ENCODE measurements around the gene WWTR1. TPM values are rescaled to one million over a fixed set of nuclear protein-coding genes. Genes with fewer than 3 reads are reported as not detected.

Gene WWTR1
- total RNA-seq, 1 donor from 2014 or later = 87.7 TPM

DNA sequence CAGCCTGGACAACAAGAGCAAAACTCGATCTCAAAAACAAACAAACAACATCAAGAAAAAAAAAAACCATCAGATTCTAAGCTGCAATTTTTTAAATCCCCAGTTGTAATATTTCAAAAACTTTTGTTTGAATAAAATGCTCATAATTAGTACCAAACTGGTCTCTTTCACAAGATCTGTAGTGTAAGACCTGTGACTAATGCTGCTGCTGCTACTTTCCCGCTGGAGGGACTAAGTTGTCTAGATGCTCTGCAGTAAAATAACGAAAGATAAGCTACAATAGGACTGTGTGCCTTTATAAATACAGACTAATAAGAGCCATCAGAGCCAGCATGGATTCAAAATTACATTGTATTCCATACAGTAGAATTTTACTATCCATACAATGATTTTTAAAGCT is 137.9 kb downstream of the WWTR1 start:
- intact Hi-C loops (cut with DNase I) = no loop called here
- ATAC-seq (no peak), DNase-seq (no peak)
- Histone ChIP-seq H3K4me1 (no peaks in the 10 kb centered on the region), H3K4me3 (no peak overlapping the region), H3K27me3 (no peaks in the 10 kb centered on the region), H3K27ac (no peak overlapping the region), H3K36me3 (peaks cover 51% of the 10 kb centered on the region), H3K9me3 (no peaks in the 10 kb centered on the region)
- TF ChIP-seq, protein P1, sequence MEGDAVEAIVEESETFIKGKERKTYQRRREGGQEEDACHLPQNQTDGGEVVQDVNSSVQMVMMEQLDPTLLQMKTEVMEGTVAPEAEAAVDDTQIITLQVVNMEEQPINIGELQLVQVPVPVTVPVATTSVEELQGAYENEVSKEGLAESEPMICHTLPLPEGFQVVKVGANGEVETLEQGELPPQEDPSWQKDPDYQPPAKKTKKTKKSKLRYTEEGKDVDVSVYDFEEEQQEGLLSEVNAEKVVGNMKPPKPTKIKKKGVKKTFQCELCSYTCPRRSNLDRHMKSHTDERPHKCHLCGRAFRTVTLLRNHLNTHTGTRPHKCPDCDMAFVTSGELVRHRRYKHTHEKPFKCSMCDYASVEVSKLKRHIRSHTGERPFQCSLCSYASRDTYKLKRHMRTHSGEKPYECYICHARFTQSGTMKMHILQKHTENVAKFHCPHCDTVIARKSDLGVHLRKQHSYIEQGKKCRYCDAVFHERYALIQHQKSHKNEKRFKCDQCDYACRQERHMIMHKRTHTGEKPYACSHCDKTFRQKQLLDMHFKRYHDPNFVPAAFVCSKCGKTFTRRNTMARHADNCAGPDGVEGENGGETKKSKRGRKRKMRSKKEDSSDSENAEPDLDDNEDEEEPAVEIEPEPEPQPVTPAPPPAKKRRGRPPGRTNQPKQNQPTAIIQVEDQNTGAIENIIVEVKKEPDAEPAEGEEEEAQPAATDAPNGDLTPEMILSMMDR (IDR thresholded peaks at IDR 0.05) = no peak

DNA sequence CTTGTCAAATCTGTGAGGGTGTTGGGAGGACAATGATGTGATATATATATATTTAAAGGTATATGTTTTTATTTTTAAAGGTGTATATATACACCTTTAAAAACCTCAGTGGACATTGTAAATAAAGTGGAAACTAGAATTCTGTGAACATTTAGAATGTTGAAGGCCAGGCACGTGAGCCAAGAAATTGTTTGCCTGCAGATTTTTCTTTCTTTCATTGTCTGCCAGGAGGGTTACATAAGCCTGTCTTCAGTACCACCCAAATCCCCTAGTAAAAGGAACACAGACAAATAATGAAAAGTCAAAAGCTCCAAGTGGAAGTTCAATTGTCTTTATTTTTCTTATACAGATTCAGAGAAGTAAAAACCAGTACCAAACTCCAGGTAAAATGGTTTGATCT is 140.9 kb downstream of the WWTR1 start:
- Histone ChIP-seq H3K27me3 (no peaks in the 10 kb centered on the region), H3K4me3 (no peak overlapping the region), H3K9me3 (no peaks in the 10 kb centered on the region), H3K36me3 (peaks cover 34% of the 10 kb centered on the region), H3K4me1 (peaks cover 3% of the 10 kb centered on the region), H3K27ac (no peak overlapping the region)
- DNase-seq (no peak), ATAC-seq (no peak)
- intact Hi-C loops (cut with DNase I) = no loop called here
- TF ChIP-seq, protein P1 (IDR thresholded peaks at IDR 0.05) = no peak

- TF ChIP-seq, protein P1 (IDR thresholded peaks at IDR 0.05) = no peak
- no peak for ATAC-seq
- intact Hi-C loops (cut with DNase I) = no loop called here
These were observed 142.6 kb downstream of the WWTR1 start for GRCh38 chr3:149515249-149515648.

DNA sequence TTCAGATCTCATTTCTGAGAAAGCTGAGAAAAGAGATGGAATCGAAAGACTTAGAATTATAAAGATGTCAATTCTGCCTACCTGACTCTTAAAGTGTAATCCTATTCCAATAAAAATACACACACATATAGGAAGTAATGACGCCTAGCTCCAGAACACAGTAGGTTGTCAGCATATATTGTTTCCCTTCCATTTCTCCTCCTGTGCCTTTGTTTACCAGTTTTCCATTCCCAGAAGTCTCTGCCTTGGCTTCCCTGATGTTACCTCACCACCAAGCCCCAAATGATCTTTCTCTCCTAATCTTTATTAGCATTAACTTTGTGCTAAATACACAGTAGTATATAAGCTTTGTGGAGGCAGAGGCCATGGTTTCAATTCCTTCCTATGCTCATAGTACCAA is 143.4 kb downstream of the WWTR1 start:
- Histone ChIP-seq H3K36me3 (peaks cover 12% of the 10 kb centered on the region), H3K4me3 (no peak overlapping the region), H3K4me1 (peaks cover 5% of the 10 kb centered on the region), H3K27me3 (no peaks in the 10 kb centered on the region), H3K9me3 (no peaks in the 10 kb centered on the region), H3K27ac (no peak overlapping the region)
- intact Hi-C loops (cut with DNase I) = no loop called here
- ATAC-seq (no peak), DNase-seq (no peak)
- TF ChIP-seq, protein P1 (IDR thresholded peaks at IDR 0.05) = no peak

More at GRCh38 chr3:149515249-149515648, 142.6 kb downstream of the WWTR1 start:
- Histone ChIP-seq H3K4me3 (no peak overlapping the region), H3K27me3 (no peaks in the 10 kb centered on the region), H3K9me3 (no peaks in the 10 kb centered on the region), H3K36me3 (peaks cover 18% of the 10 kb centered on the region), H3K27ac (no peak overlapping the region), H3K4me1 (peaks cover 5% of the 10 kb centered on the region)
- DNase-seq = no peak

GRCh38 chr3:149512073-149512782 is 145.6 kb downstream of the WWTR1 start:
- ATAC-seq (peak; percentile 86), DNase-seq (peak; percentile 75)
- Histone ChIP-seq H3K27ac (no peak overlapping the region), H3K4me3 (no peak overlapping the region), H3K36me3 (no peaks in the 10 kb centered on the region), H3K27me3 (no peaks in the 10 kb centered on the region), H3K9me3 (no peaks in the 10 kb centered on the region), H3K4me1 (peaks cover 17% of the 10 kb centered on the region)
- intact Hi-C loops (cut with DNase I) = no loop called here
- TF ChIP-seq, protein P1 (IDR thresholded peaks at IDR 0.05) = peak; percentile 86
